CD14-positive monocyte (primary cell): ENCODE measurements around the gene ALDH1L2. TPM values are rescaled to one million over a fixed set of nuclear protein-coding genes. Genes with fewer than 3 reads are reported as not detected.

Experiments
- DNase-seq, 3 donors: peaks; one replicate each; pipeline ENCODE4 v3.0.0-alpha.2; 2011 to 2022
- H2AFZ ChIP-seq: 2 replicates; pipeline ENCODE4 v1.6.0; 2012; ENCODE audit warnings: mild to moderate bottlenecking, low read depth, low read length, inconsistent platforms; ENCODE audit not compliant: insufficient read depth, poor library complexity, severe bottlenecking
- H3K27ac ChIP-seq, 2 donors: 1 replicate in 1 of 2; 2 replicates in 1 of 2; pipeline ENCODE4 v1.5.1; 2012 to 2013; ENCODE audit warnings: low read length in 2 of 2, control low read depth in 1 of 2, inconsistent platforms in 1 of 2, low read depth in 1 of 2, mild to moderate bottlenecking in 1 of 2
- H3K27me3 ChIP-seq, 2 donors: one replicate each; pipeline versions ENCODE4 v1.6.0 to v1.6.1; 2011 to 2013; ENCODE audit warnings: low read length in 2 of 2; ENCODE audit not compliant: control insufficient read depth in 2 of 2, insufficient read depth in 2 of 2
- H3K36me3 ChIP-seq, 2 donors: replicated peaks in 1 of 2; 1 replicate in 1 of 2; 2 replicates in 1 of 2; pipeline versions ENCODE4 v1.5.1 to v1.6.1; 2012 to 2013; ENCODE audit warnings: low read length in 2 of 2, control low read depth in 1 of 2, inconsistent platforms in 1 of 2, mild to moderate bottlenecking in 1 of 2; ENCODE audit not compliant: insufficient read depth in 2 of 2, control insufficient read depth in 1 of 2
- H3K4me1 ChIP-seq, 2 donors: 1 replicate in 1 of 2; 2 replicates in 1 of 2; pipeline versions ENCODE4 v1.5.1 to v1.6.1; 2012 to 2013; ENCODE audit warnings: low read length in 2 of 2, control low read depth in 1 of 2, inconsistent platforms in 1 of 2, mild to moderate bottlenecking in 1 of 2, moderate library complexity in 1 of 2; ENCODE audit not compliant: insufficient read depth in 2 of 2, control insufficient read depth in 1 of 2
- H3K4me2 ChIP-seq: replicated peaks from 2 replicates; pipeline ENCODE3; 2012; ENCODE audit warnings: low read length, moderate library complexity, mild to moderate bottlenecking; ENCODE audit not compliant: poor library complexity, severe bottlenecking; ENCODE audit errors: extremely low read depth
- H3K4me3 ChIP-seq, 3 experiments: fragments of 200-600 bp in 1 of 3; sonication (generic) in 1 of 3; replicated peaks in 1 of 3; 1 replicate in 2 of 3; 2 replicates in 1 of 3; pipeline ENCODE4 v1.5.1; 2011 to 2013; ENCODE audit warnings: low read length in 3 of 3, mild to moderate bottlenecking in 3 of 3, control low read depth in 2 of 3, low read depth in 2 of 3, inconsistent platforms in 1 of 3, moderate library complexity in 1 of 3
- H3K79me2 ChIP-seq: 2 replicates; pipeline ENCODE4 v1.6.0; 2012; ENCODE audit warnings: mild to moderate bottlenecking, control low read depth, inconsistent platforms, low read length, moderate library complexity; ENCODE audit not compliant: insufficient read depth
- H3K9ac ChIP-seq: 2 replicates; pipeline ENCODE4 v1.6.0; 2017; ENCODE audit warnings: low read length, mild to moderate bottlenecking; ENCODE audit not compliant: insufficient read depth, poor library complexity, severe bottlenecking
- H3K9me3 ChIP-seq, 2 donors: replicated peaks in 1 of 2; 1 replicate in 1 of 2; 2 replicates in 1 of 2; pipeline versions ENCODE4 v1.5.1 to v1.6.1; 2012 to 2013; ENCODE audit warnings: low read length in 2 of 2, control low read depth in 1 of 2; ENCODE audit not compliant: control insufficient read depth in 1 of 2, insufficient read depth in 1 of 2
- H4K20me1 ChIP-seq: 2 replicates; pipeline ENCODE4 v1.6.0; 2012; ENCODE audit warnings: mild to moderate bottlenecking, low read length, control low read depth, moderate library complexity; ENCODE audit not compliant: insufficient read depth
- H3K27ac Mint-ChIP-seq, 7 donors: one replicate each; pipeline ENCODE4 v1.8.0; 2020; ENCODE audit warnings: mild to moderate bottlenecking in 7 of 7, mixed read lengths in 7 of 7, moderate library complexity in 6 of 7, inconsistent platforms in 2 of 7
- H3K27me3 Mint-ChIP-seq, 3 donors: one replicate each; pipeline ENCODE4 v1.8.0; 2021 to 2022; ENCODE audit warnings: low read depth in 3 of 3, mild to moderate bottlenecking in 3 of 3, mixed read lengths in 3 of 3, moderate library complexity in 3 of 3, inconsistent platforms in 1 of 3
- H3K36me3 Mint-ChIP-seq, 2 donors: one replicate each; pipeline ENCODE4 v1.8.0; 2020; ENCODE audit warnings: mixed read lengths in 2 of 2, inconsistent platforms in 1 of 2, mild to moderate bottlenecking in 1 of 2
- H3K4me1 Mint-ChIP-seq: one replicate; pipeline ENCODE4 v1.8.0; 2020; ENCODE audit warnings: mild to moderate bottlenecking, mixed read lengths
- H3K4me3 Mint-ChIP-seq, 2 donors: one replicate each; pipeline ENCODE4 v1.8.0; 2020; ENCODE audit warnings: mild to moderate bottlenecking in 2 of 2, mixed read lengths in 2 of 2, moderate library complexity in 1 of 2
- H3K9me3 Mint-ChIP-seq, 7 donors: one replicate each; pipeline ENCODE4 v1.8.0; 2020 to 2022; ENCODE audit warnings: mixed read lengths in 7 of 7, mild to moderate bottlenecking in 6 of 7, moderate library complexity in 6 of 7, inconsistent platforms in 2 of 7
- WGBS: methylation state at CpG from one replicate; pipeline ENCODE4 v1.1.5; 2013; ENCODE audit warnings: missing lambda C conversion rate; ENCODE audit not compliant: insufficient coverage; 5-methylcytosine and 5-hydroxymethylcytosine counted together
- intact Hi-C, 2 donors: fragments of 100-400 bp; cut with micrococcal nuclease; formaldehyde crosslinking; loops; one replicate each; pipeline versions ENCODE4 v1.15.0 to v1.15.1; 2023
- polyA plus RNA-seq, 3 donors: library from polyadenylated mRNA; depleted of rRNA in 1 of 3; unstranded in 2 of 3; stranded (reverse) in 1 of 3; fragments of 300-500 nt in 2 of 3; fragments of >200 nt in 1 of 3; fragmentation: Illumina TruSeq in 2 of 3; gene quantifications; 1 replicate in 2 of 3; 2 replicates in 1 of 3; pipeline ENCODE4 v1.2.3, GENCODE V29; 2012 to 2021
- TF ChIP-seq, protein P1 (sequence below): fragments of 200-600 bp; IDR thresholded peaks from one replicate; pipeline ENCODE4 v1.8.0; 2022; ENCODE audit warnings: antibody characterized with exemption, mild to moderate bottlenecking

ALDH1L2 gene
- polyA plus RNA-seq, 3 donors = 0.03 to 0.20 TPM; not detected in 1

DNA sequence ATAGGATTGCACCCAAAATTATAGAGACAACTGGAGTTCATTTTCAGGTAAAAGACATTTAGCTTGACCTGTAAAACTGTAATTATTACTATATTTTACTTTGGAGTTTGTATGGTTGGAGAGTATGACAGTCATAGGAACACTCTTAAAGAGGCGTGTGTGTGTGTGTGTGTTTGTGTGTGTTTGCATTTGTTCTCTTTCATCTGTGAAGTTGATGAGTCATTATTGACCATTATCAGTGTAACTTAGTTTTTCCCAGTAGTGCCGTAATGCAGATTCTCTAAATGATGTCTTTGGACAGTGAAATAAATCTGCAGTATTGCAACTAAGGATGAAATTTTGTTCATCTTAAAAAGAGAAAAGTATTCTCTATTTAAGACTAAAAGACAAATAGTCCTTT is 36.3 kb upstream of the ALDH1L2 start:
- no peaks in the 10 kb centered on the region for H3K27me3 Mint-ChIP-seq
- intact Hi-C loops = no loop called here
- peak overlapping the region in 1 of 7 donors; percentile 50 for H3K27ac Mint-ChIP-seq

DNA sequence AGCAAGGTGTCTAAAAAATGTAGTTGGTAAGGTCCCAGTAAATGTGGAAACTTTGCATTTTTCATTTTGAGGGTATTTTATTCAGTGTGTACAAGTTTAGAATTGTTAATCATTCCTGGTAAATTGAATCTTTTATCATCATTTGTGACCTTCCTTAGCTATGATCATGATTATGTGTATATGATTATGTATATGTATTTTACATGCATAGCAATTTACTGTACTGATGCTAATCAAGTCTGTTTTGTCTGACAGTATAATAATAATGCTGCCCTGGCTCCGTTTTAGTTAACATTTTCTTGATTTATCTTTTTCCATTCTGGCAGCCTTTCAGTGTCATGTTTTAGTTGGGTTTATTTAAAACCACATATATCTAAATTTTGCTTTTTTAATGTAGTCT is 32.7 kb upstream of the ALDH1L2 start:
- Histone ChIP-seq H3K9me3 (no peaks in the 10 kb centered on the region), H3K36me3 (peaks cover 94 to 100% of the 10 kb centered on the region in 2 donors), H4K20me1 (peaks cover 100% of the 10 kb centered on the region), H3K79me2 (peaks cover 64% of the 10 kb centered on the region), H3K4me1 (peaks cover 0 to 11% of the 10 kb centered on the region in 2 donors), H3K4me3 (no peak overlapping the region), H3K9ac (no peak overlapping the region), H3K27me3 (no peaks in the 10 kb centered on the region), H3K27ac (no peak overlapping the region), H3K4me2 (no peak overlapping the region), H2AFZ (no peak overlapping the region)
- TF ChIP-seq, protein P1, sequence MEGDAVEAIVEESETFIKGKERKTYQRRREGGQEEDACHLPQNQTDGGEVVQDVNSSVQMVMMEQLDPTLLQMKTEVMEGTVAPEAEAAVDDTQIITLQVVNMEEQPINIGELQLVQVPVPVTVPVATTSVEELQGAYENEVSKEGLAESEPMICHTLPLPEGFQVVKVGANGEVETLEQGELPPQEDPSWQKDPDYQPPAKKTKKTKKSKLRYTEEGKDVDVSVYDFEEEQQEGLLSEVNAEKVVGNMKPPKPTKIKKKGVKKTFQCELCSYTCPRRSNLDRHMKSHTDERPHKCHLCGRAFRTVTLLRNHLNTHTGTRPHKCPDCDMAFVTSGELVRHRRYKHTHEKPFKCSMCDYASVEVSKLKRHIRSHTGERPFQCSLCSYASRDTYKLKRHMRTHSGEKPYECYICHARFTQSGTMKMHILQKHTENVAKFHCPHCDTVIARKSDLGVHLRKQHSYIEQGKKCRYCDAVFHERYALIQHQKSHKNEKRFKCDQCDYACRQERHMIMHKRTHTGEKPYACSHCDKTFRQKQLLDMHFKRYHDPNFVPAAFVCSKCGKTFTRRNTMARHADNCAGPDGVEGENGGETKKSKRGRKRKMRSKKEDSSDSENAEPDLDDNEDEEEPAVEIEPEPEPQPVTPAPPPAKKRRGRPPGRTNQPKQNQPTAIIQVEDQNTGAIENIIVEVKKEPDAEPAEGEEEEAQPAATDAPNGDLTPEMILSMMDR = no peak
- no peak for DNase-seq
- Mint-ChIP-seq H3K9me3 (peaks cover 0 to under 1% (median 0%) of the 10 kb centered on the region in 7 donors), H3K4me3 (no peak overlapping the region), H3K4me1 (peaks cover 17% of the 10 kb centered on the region), H3K27ac (no peak overlapping the region), H3K36me3 (peaks cover 81 to 88% of the 10 kb centered on the region in 2 donors), H3K27me3 (no peaks in the 10 kb centered on the region)
- WGBS = no CpG with 5 or more reads among the region's 1 CpG
- intact Hi-C loops = loop anchor here (10.0 kb wide), 3 partner anchors 1152 to 1182 kb away; partner anchors contain the start of genes HSP90B1 (in 1 of the 2) and TDG (in 1 of the 2)

More for the DNA sequence above, 36.3 kb upstream of the ALDH1L2 start:
- Mint-ChIP-seq H3K9me3 (no peaks in the 10 kb centered on the region), H3K36me3 (peaks cover 82 to 92% of the 10 kb centered on the region in 2 donors), H3K4me3 (no peak overlapping the region), H3K4me1 (no peaks in the 10 kb centered on the region)
- Histone ChIP-seq H2AFZ (no peak overlapping the region), H3K27ac (no peak overlapping the region), H3K4me3 (no peak overlapping the region), H3K4me2 (no peak overlapping the region), H3K27me3 (no peaks in the 10 kb centered on the region), H3K4me1 (no peaks in the 10 kb centered on the region), H3K9ac (no peak overlapping the region), H3K36me3 (peaks cover 98 to 99% of the 10 kb centered on the region in 2 donors), H3K79me2 (peaks cover 47% of the 10 kb centered on the region), H4K20me1 (peaks cover 100% of the 10 kb centered on the region), H3K9me3 (no peaks in the 10 kb centered on the region)
- TF ChIP-seq, protein P1 = no peak
- DNase-seq = no peak
- 100% methylated on average over 1 of the region's 2 CpGs for WGBS
